Liver (tissue), 9 donors: ENCODE data around the gene EMSY. TPM values are rescaled to one million over a fixed set of nuclear protein-coding genes. Genes with fewer than 3 reads are reported as not detected.

Experiments used
- DNase-seq: peaks from one replicate; pipeline ENCODE4 v3.0.0-alpha.2; 2017; ENCODE audit warnings: low spot score
- H3K27ac ChIP-seq, 2 donors: one replicate each; pipeline ENCODE4 v1.7.0; 2013; ENCODE audit warnings: inconsistent platforms in 2 of 2, low read length in 2 of 2, control low read depth in 1 of 2, low read depth in 1 of 2, mild to moderate bottlenecking in 1 of 2
- H3K27me3 ChIP-seq, 4 donors: one replicate each; pipeline versions ENCODE4 v1.6.1 to v1.7.0; 2013; ENCODE audit warnings: low read length in 3 of 4, inconsistent platforms in 1 of 4, mild to moderate bottlenecking in 1 of 4, moderate library complexity in 1 of 4; ENCODE audit not compliant: control insufficient read depth in 4 of 4, insufficient read depth in 4 of 4
- H3K36me3 ChIP-seq, 4 donors: one replicate each; pipeline versions ENCODE4 v1.6.1 to v1.7.0; 2013; ENCODE audit warnings: low read length in 3 of 4, mild to moderate bottlenecking in 3 of 4, low read depth in 1 of 4, moderate library complexity in 1 of 4; ENCODE audit not compliant: control insufficient read depth in 4 of 4, insufficient read depth in 3 of 4
- H3K4me1 ChIP-seq, 4 donors: one replicate each; pipeline versions ENCODE4 v1.6.1 to v1.7.0; 2013; ENCODE audit warnings: low read length in 3 of 4, mild to moderate bottlenecking in 3 of 4, moderate library complexity in 1 of 4; ENCODE audit not compliant: control insufficient read depth in 4 of 4, insufficient read depth in 4 of 4
- H3K4me3 ChIP-seq, 3 donors: one replicate each; pipeline versions ENCODE4 v1.6.1 to v1.7.0; 2013; ENCODE audit warnings: low read length in 3 of 3, control low read depth in 1 of 3, low read depth in 1 of 3, mild to moderate bottlenecking in 1 of 3
- H3K9ac ChIP-seq, 2 donors: one replicate each; pipeline ENCODE4 v1.7.0; 2013; ENCODE audit warnings: low read length in 2 of 2, mild to moderate bottlenecking in 2 of 2, moderate library complexity in 2 of 2, control low read depth in 1 of 2, low read depth in 1 of 2
- H3K9me3 ChIP-seq, 4 donors: one replicate each; pipeline versions ENCODE4 v1.6.1 to v1.7.0; 2013; ENCODE audit warnings: low read length in 3 of 4; ENCODE audit not compliant: control insufficient read depth in 4 of 4
- ATF3 ChIP-seq: IDR thresholded peaks from 2 replicates; pipeline ENCODE4 v1.6.1; 2016; ENCODE audit warnings: antibody characterized with exemption
- CTCF ChIP-seq: fragments of 150-350 bp; IDR thresholded peaks from 2 replicates; pipeline ENCODE4 v1.5.1; 2017; ENCODE audit warnings: improper control_type of control experiment, low read depth, low read length; ENCODE audit not compliant: missing input control
- EGR1 ChIP-seq, 2 donors: IDR thresholded peaks; 2 replicates each; pipeline ENCODE4 v1.6.1; 2016 to 2018; ENCODE audit warnings: antibody characterized with exemption in 2 of 2, low read depth in 2 of 2
- FOXA1 ChIP-seq: IDR thresholded peaks from 2 replicates; pipeline ENCODE4 v1.6.1; 2016; ENCODE audit warnings: antibody characterized with exemption
- FOXA2 ChIP-seq: IDR thresholded peaks from 2 replicates; pipeline ENCODE4 v1.6.1; 2016; ENCODE audit warnings: antibody characterized with exemption
- GABPA ChIP-seq, 2 donors: IDR thresholded peaks in 1 of 2; conservative IDR thresholded peaks in 1 of 2; 2 replicates each; pipeline ENCODE4 v1.6.1; 2016; ENCODE audit warnings: antibody characterized with exemption in 2 of 2, mild to moderate bottlenecking in 1 of 2, moderate library complexity in 1 of 2
- HNF4A ChIP-seq, 2 donors: conservative IDR thresholded peaks; 2 replicates each; pipeline ENCODE4 v1.6.1; 2016; ENCODE audit warnings: antibody characterized with exemption in 2 of 2, mild to moderate bottlenecking in 2 of 2
- HNF4G ChIP-seq: IDR thresholded peaks from 2 replicates; pipeline ENCODE4 v1.6.1; 2016; ENCODE audit warnings: antibody characterized with exemption
- JUND ChIP-seq, 2 donors: IDR thresholded peaks; 2 replicates each; pipeline ENCODE4 v1.6.1; 2016; ENCODE audit warnings: antibody characterized with exemption in 2 of 2
- MAX ChIP-seq: IDR thresholded peaks from 2 replicates; pipeline ENCODE4 v1.6.1; 2016; ENCODE audit warnings: antibody characterized with exemption
- NR2F2 ChIP-seq: IDR thresholded peaks from 2 replicates; pipeline ENCODE4 v1.6.1; 2016; ENCODE audit warnings: antibody characterized with exemption
- RAD21 ChIP-seq, 2 donors: IDR thresholded peaks; 2 replicates each; pipeline ENCODE4 v1.6.1; 2016; ENCODE audit warnings: antibody characterized with exemption in 2 of 2, mild to moderate bottlenecking in 2 of 2
- REST ChIP-seq: IDR thresholded peaks from 2 replicates; pipeline ENCODE4 v1.6.1; 2016; ENCODE audit warnings: antibody characterized with exemption, mild to moderate bottlenecking
- RXRA ChIP-seq, 2 donors: IDR thresholded peaks; 2 replicates each; pipeline ENCODE4 v1.6.1; 2017 to 2018; ENCODE audit warnings: antibody characterized with exemption in 2 of 2, mild to moderate bottlenecking in 1 of 2
- SP1 ChIP-seq: IDR thresholded peaks from 2 replicates; pipeline ENCODE4 v1.6.1; 2018; ENCODE audit warnings: antibody characterized with exemption, mild to moderate bottlenecking
- TAF1 ChIP-seq: conservative IDR thresholded peaks from 2 replicates; pipeline ENCODE4 v1.6.1; 2016; ENCODE audit warnings: antibody characterized with exemption, mild to moderate bottlenecking
- YY1 ChIP-seq: IDR thresholded peaks from 2 replicates; pipeline ENCODE4 v1.6.1; 2016; ENCODE audit warnings: antibody characterized with exemption, mild to moderate bottlenecking
- ZBTB33 ChIP-seq: IDR thresholded peaks from 2 replicates; pipeline ENCODE4 v1.6.1; 2016; ENCODE audit warnings: antibody characterized with exemption
- WGBS: extraction: QIAGEN DNeasy Blood & Tissue Kit; methylation state at CpG from one replicate; pipeline ENCODE4 v1.1.7; 2013; 5-methylcytosine and 5-hydroxymethylcytosine counted together
- polyA plus RNA-seq, 2 donors: library from polyadenylated mRNA; stranded (reverse) in 1 of 2; unstranded in 1 of 2; fragments of 200-250 nt in 1 of 2; fragments of >200 nt in 1 of 2; fragmentation: Nextera tagmentation in 1 of 2; extraction: Ambion mirVana in 1 of 2; gene quantifications; one replicate each; pipeline versions ENCODE4 v1.2.1 to v1.2.3, GENCODE V29; 2013 to 2015
- total RNA-seq, 2 donors: library from RNA; depleted of rRNA; stranded (reverse); fragments of >200 nt; gene quantifications; one replicate each; pipeline ENCODE4 v1.2.3, GENCODE V29; 2014
- donor health status: healthy.
- donor health status: healthy.
- donor health status: healthy.
- donor health status: healthy.
- donor health status: healthy.

The EMSY gene
- total and polyA plus RNA-seq, 4 donors, result 4.2 to 14.8 (median 8.9) TPM

GRCh38 chr11:76448506-76448905 lies 3.7 kb downstream of the EMSY start:
- WGBS, result 73% methylated on average over 2 of the region's 2 CpGs
- H3K4me1 ChIP-seq, result peaks cover 2 to 10% (median 4%) of the 10 kb centered on the region in 4 donors
- H3K4me3 ChIP-seq, result no peak overlapping the region
- no peak overlapping the region for H3K9ac ChIP-seq
- no peak for TF ChIP-seq NR2F2
- TF ChIP-seq FOXA2, result no peak
- TF ChIP-seq HNF4G, result no peak
- no peak for TF ChIP-seq TAF1
- no peak for TF ChIP-seq JUND (IDR thresholded peaks at IDR 0.05)
- TF ChIP-seq ATF3, result no peak
- no peak for TF ChIP-seq HNF4A (conservative IDR thresholded peaks at IDR 0.05)
- no peak for TF ChIP-seq RXRA (IDR thresholded peaks at IDR 0.05)
- H3K36me3 ChIP-seq, result peaks cover 5 to 23% (median 15%) of the 10 kb centered on the region in 4 donors
- no peak overlapping the region for H3K27ac ChIP-seq
- H3K27me3 ChIP-seq, result no peaks in the 10 kb centered on the region
- no peaks in the 10 kb centered on the region for H3K9me3 ChIP-seq
- no peak for DNase-seq

- 93% methylated on average over 6 of the region's 6 CpGs for WGBS
- no peak overlapping the region for H3K4me3 ChIP-seq
- peaks cover 5 to 24% (median 22%) of the 10 kb centered on the region in 4 donors for H3K36me3 ChIP-seq
- H3K9me3 ChIP-seq, result no peaks in the 10 kb centered on the region
- H3K27ac ChIP-seq, result no peak overlapping the region
- H3K4me1 ChIP-seq, result no peaks in the 10 kb centered on the region
- no peaks in the 10 kb centered on the region for H3K27me3 ChIP-seq
- TF ChIP-seq FOXA2 (no peak), EGR1 (IDR thresholded peaks at IDR 0.05; ENCODE audit: low read depth in 2 of 2) (no peak), RXRA (IDR thresholded peaks at IDR 0.05) (no peak), RAD21 (IDR thresholded peaks at IDR 0.05) (no peak), ATF3 (no peak), HNF4A (conservative IDR thresholded peaks at IDR 0.05) (no peak), YY1 (no peak)
- H3K9ac ChIP-seq, result no peak overlapping the region
- no peak for DNase-seq
Measured at GRCh38 chr11:76453248-76453647, 8.4 kb downstream of the EMSY start.

GRCh38 chr11:76455331-76455730 lies 10.5 kb downstream of the EMSY start:
- peaks cover 4 to 26% (median 18%) of the 10 kb centered on the region in 4 donors for H3K36me3 ChIP-seq

More at GRCh38 chr11:76455331-76455730, 10.5 kb downstream of the EMSY start:
- Histone ChIP-seq H3K4me3 (no peak overlapping the region), H3K27me3 (no peaks in the 10 kb centered on the region), H3K9ac (no peak overlapping the region), H3K27ac (no peak overlapping the region), H3K9me3 (no peaks in the 10 kb centered on the region), H3K4me1 (no peaks in the 10 kb centered on the region)
- TF ChIP-seq REST, result no peak
- no peak for TF ChIP-seq ATF3
- TF ChIP-seq FOXA2, result no peak
- TF ChIP-seq HNF4G, result no peak
- no peak for TF ChIP-seq RXRA (IDR thresholded peaks at IDR 0.05)
- TF ChIP-seq CTCF, result no peak
- no peak for TF ChIP-seq TAF1
- no peak for TF ChIP-seq EGR1 (IDR thresholded peaks at IDR 0.05; ENCODE audit: low read depth in 2 of 2)
- TF ChIP-seq YY1, result no peak
- TF ChIP-seq FOXA1, result no peak
- no peak for TF ChIP-seq NR2F2
- TF ChIP-seq HNF4A (conservative IDR thresholded peaks at IDR 0.05), result no peak
- TF ChIP-seq ZBTB33, result no peak
- no peak for TF ChIP-seq RAD21 (IDR thresholded peaks at IDR 0.05)
- TF ChIP-seq MAX, result no peak
- no peak for TF ChIP-seq SP1
- TF ChIP-seq JUND (IDR thresholded peaks at IDR 0.05), result no peak
- no peak for TF ChIP-seq GABPA (IDR thresholded peaks at IDR 0.05 in 1 of 2, conservative IDR thresholded peaks at IDR 0.05 in 1 of 2)
- 89% methylated on average over 2 of the region's 2 CpGs for WGBS
- no peak for DNase-seq
